Astrocyte (in vitro differentiated cells and primary cell): ENCODE measurements around the gene CDKAL1.

Source experiments
- CTCF ChIP-seq: IDR thresholded peaks from 2 replicates; pipeline ENCODE4 v1.5.1; 2011; ENCODE audit warnings: low read depth, mild to moderate bottlenecking, inconsistent platforms, low read length, moderate library complexity; ENCODE audit not compliant: insufficient read depth
- EZH2 ChIP-seq: IDR thresholded peaks from 2 replicates; pipeline ENCODE4 v1.6.1; 2012; ENCODE audit warnings: mild to moderate bottlenecking, low read length, inconsistent platforms; ENCODE audit not compliant: insufficient read depth

GRCh38 chr6:20623761-20624160 is 89.5 kb downstream of the CDKAL1 start:
- TF ChIP-seq CTCF = no peak
- TF ChIP-seq EZH2 = no peak
